Stimulated activated CD8-positive, alpha-beta memory T cell treated with anti-CD3 and anti-CD28 coated beads, Interleukin-7, amount 100 ng/mL, for 24 hours (primary cell): ENCODE data around the gene SNUPN.

Experiments
- DNase-seq: peaks from one replicate; pipeline ENCODE4 v3.0.0-alpha.2; 2020; ENCODE audit warnings: low read depth

SNUPN gene

GRCh38 chr15:75654201-75654907 is 28.8 kb upstream of the SNUPN start:
- DNase-seq = no peak

- DNase-seq = no peak
These were observed 27.9 kb upstream of the SNUPN start for GRCh38 chr15:75653347-75653913.

GRCh38 chr15:75651810-75652543 is 26.5 kb upstream of the SNUPN start:
- DNase-seq = no peak

- no peak for DNase-seq
These were observed 25.6 kb upstream of the SNUPN start for GRCh38 chr15:75650908-75651809.

GRCh38 chr15:75649848-75650247 is 24.3 kb upstream of the SNUPN start:
- no peak for DNase-seq

- DNase-seq = no peak
These were observed 23.7 kb upstream of the SNUPN start for GRCh38 chr15:75649045-75649761.

GRCh38 chr15:75648156-75649000 is 22.9 kb upstream of the SNUPN start:
- no peak for DNase-seq

GRCh38 chr15:75647370-75648155 is 22.0 kb upstream of the SNUPN start, which contains the start of gene SNX33:
Gene SNX33 (plus strand): TSS chr15:75647912. CDS start chr15:75649103, 1,191 bp downstream.
- DNase-seq = peak; percentile 16

- DNase-seq = no peak
These were observed 21.4 kb upstream of the SNUPN start for GRCh38 chr15:75646944-75647364.

- DNase-seq = no peak
These were observed 20.8 kb upstream of the SNUPN start for GRCh38 chr15:75646112-75646943.

- DNase-seq = no peak
These were observed 18.9 kb upstream of the SNUPN start for GRCh38 chr15:75644376-75644775.

GRCh38 chr15:75641603-75642002 is 16.1 kb upstream of the SNUPN start:
- DNase-seq = no peak

- no peak for DNase-seq
These were observed 15.6 kb upstream of the SNUPN start for GRCh38 chr15:75641179-75641503.

- DNase-seq = peak; percentile 41
These were observed 15.1 kb upstream of the SNUPN start for GRCh38 chr15:75640483-75641178.

- DNase-seq = peak; percentile 82
These were observed 14.4 kb upstream of the SNUPN start, which contains the start of gene IMP3 for GRCh38 chr15:75639709-75640482. Gene IMP3 (minus strand): TSS chr15:75640224. CDS start chr15:75640168, 56 bp downstream.

- DNase-seq = no peak
These were observed 13.7 kb upstream of the SNUPN start for GRCh38 chr15:75639191-75639708.
